ENCODE data around the gene PDPR.
"Not testable (repeated sequence)": the region's sequence is repeated elsewhere in the genome, so short reads cannot be mapped to it uniquely, and the experiment has no call there.

DNA sequence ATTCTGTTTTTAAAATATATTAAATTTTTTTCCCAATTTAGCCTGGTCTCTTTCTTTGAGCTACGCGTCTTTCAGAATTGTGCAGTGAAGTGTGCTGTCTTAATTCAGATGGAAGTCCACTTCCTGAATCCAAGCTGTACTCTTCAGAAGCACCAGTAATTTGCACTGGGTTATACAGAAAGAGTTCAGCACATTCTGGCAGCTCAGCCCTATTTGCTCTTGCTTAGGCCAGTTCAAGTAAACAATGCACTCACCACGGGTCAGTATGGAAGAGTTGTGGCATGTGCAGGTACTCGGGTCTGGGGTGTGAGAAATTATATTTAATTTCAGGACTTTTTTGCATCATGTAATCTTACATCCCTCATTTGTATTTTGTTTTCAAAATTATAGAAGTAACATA is 25.3 kb upstream of the PDPR start:
- not testable (repeated sequence) for TF ChIP-seq FOXM1 (IDR thresholded peaks at IDR 0.05; ENCODE audit: low read depth); YY1 (IDR thresholded peaks at IDR 0.05; ENCODE audit: low read depth); GATA2 (CRISPR knock-in tag; IDR thresholded peaks at IDR 0.05); SIN3A (IDR thresholded peaks at IDR 0.05; ENCODE audit: borderline replicate concordance, low read depth, low read length); ELF1 (IDR thresholded peaks at IDR 0.05)
- TF ChIP-seq, protein P1, sequence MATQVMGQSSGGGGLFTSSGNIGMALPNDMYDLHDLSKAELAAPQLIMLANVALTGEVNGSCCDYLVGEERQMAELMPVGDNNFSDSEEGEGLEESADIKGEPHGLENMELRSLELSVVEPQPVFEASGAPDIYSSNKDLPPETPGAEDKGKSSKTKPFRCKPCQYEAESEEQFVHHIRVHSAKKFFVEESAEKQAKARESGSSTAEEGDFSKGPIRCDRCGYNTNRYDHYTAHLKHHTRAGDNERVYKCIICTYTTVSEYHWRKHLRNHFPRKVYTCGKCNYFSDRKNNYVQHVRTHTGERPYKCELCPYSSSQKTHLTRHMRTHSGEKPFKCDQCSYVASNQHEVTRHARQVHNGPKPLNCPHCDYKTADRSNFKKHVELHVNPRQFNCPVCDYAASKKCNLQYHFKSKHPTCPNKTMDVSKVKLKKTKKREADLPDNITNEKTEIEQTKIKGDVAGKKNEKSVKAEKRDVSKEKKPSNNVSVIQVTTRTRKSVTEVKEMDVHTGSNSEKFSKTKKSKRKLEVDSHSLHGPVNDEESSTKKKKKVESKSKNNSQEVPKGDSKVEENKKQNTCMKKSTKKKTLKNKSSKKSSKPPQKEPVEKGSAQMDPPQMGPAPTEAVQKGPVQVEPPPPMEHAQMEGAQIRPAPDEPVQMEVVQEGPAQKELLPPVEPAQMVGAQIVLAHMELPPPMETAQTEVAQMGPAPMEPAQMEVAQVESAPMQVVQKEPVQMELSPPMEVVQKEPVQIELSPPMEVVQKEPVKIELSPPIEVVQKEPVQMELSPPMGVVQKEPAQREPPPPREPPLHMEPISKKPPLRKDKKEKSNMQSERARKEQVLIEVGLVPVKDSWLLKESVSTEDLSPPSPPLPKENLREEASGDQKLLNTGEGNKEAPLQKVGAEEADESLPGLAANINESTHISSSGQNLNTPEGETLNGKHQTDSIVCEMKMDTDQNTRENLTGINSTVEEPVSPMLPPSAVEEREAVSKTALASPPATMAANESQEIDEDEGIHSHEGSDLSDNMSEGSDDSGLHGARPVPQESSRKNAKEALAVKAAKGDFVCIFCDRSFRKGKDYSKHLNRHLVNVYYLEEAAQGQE (IDR thresholded peaks at IDR 0.05; ENCODE audit: low read depth, low read length): not testable (repeated sequence)
- TF ChIP-seq, protein P2, sequence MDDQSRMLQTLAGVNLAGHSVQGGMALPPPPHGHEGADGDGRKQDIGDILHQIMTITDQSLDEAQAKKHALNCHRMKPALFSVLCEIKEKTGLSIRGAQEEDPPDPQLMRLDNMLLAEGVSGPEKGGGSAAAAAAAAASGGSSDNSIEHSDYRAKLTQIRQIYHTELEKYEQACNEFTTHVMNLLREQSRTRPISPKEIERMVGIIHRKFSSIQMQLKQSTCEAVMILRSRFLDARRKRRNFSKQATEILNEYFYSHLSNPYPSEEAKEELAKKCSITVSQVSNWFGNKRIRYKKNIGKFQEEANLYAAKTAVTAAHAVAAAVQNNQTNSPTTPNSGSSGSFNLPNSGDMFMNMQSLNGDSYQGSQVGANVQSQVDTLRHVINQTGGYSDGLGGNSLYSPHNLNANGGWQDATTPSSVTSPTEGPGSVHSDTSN (IDR thresholded peaks at IDR 0.05): not testable (repeated sequence)
- TF ChIP-seq, protein P3, sequence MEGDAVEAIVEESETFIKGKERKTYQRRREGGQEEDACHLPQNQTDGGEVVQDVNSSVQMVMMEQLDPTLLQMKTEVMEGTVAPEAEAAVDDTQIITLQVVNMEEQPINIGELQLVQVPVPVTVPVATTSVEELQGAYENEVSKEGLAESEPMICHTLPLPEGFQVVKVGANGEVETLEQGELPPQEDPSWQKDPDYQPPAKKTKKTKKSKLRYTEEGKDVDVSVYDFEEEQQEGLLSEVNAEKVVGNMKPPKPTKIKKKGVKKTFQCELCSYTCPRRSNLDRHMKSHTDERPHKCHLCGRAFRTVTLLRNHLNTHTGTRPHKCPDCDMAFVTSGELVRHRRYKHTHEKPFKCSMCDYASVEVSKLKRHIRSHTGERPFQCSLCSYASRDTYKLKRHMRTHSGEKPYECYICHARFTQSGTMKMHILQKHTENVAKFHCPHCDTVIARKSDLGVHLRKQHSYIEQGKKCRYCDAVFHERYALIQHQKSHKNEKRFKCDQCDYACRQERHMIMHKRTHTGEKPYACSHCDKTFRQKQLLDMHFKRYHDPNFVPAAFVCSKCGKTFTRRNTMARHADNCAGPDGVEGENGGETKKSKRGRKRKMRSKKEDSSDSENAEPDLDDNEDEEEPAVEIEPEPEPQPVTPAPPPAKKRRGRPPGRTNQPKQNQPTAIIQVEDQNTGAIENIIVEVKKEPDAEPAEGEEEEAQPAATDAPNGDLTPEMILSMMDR (IDR thresholded peaks at IDR 0.05): not testable (repeated sequence)
- TF ChIP-seq, protein P4, sequence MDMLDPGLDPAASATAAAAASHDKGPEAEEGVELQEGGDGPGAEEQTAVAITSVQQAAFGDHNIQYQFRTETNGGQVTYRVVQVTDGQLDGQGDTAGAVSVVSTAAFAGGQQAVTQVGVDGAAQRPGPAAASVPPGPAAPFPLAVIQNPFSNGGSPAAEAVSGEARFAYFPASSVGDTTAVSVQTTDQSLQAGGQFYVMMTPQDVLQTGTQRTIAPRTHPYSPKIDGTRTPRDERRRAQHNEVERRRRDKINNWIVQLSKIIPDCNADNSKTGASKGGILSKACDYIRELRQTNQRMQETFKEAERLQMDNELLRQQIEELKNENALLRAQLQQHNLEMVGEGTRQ (IDR thresholded peaks at IDR 0.05; ENCODE audit: borderline replicate concordance, low read depth, low read length): not testable (repeated sequence)
